ENCODE measurements around the gene KIF1C.

- TF ChIP-seq EP300 (IDR thresholded peaks at IDR 0.05) (no peak), POLR2A (IDR thresholded peaks at IDR 0.05) (no peak), CTCF (IDR thresholded peaks at IDR 0.05) (no peak), POLR2AphosphoS5 (IDR thresholded peaks at IDR 0.05) (no peak)
Measured at GRCh38 chr17:5034063-5034462, 36.3 kb downstream of the KIF1C start.
